Activated CD4-positive, alpha-beta memory T cell treated with anti-CD3 and anti-CD28 coated beads for 36 hours (primary cell): ENCODE results near the gene CLRN1. TPM values are rescaled to one million over a fixed set of nuclear protein-coding genes. Genes with fewer than 3 reads are reported as not detected.

Experiments used
- CTCF ChIA-PET: fragments of 350-600 bp; sonication (Branson Sonifier 250); formaldehyde crosslinking; loops from one replicate; lab custom pipeline; 2021; ENCODE audit warnings: antibody characterized with exemption, inconsistent platforms; lab: Charles Lee
- POLR2A ChIA-PET: fragments of 350-600 bp; sonication (Branson Sonifier 250); formaldehyde crosslinking; loops from one replicate; lab custom pipeline; 2021; ENCODE audit warnings: antibody characterized with exemption; lab: Charles Lee
- DNase-seq: peaks from one replicate; pipeline ENCODE4 v3.0.0-alpha.2; 2020
- H3K27ac Mint-ChIP-seq: one replicate; pipeline ENCODE4 v1.8.0; 2021; ENCODE audit warnings: mixed read lengths
- H3K27me3 Mint-ChIP-seq: one replicate; pipeline ENCODE4 v1.8.0; 2021; ENCODE audit warnings: mixed read lengths
- H3K36me3 Mint-ChIP-seq: one replicate; pipeline ENCODE4 v1.8.0; 2021; ENCODE audit warnings: mixed read lengths
- H3K4me1 Mint-ChIP-seq: one replicate; pipeline ENCODE4 v1.8.0; 2021; ENCODE audit warnings: low read depth, mixed read lengths
- H3K4me3 Mint-ChIP-seq: one replicate; pipeline ENCODE4 v1.8.0; 2021; ENCODE audit warnings: mild to moderate bottlenecking, mixed read lengths
- H3K9me3 Mint-ChIP-seq: one replicate; pipeline ENCODE4 v1.8.0; 2021; ENCODE audit warnings: mixed read lengths
- intact Hi-C: fragments of 100-400 bp; cut with micrococcal nuclease; formaldehyde crosslinking; loops from one replicate; pipeline ENCODE4 v1.15.1; 2023
- total RNA-seq, 2 experiments: library from RNA; stranded (reverse); gene quantifications; one replicate each; pipeline ENCODE4 v1.2.3, GENCODE V29; 2021

CLRN1 gene
- total RNA-seq, 2 experiments from 2014 or later, result not detected

DNA sequence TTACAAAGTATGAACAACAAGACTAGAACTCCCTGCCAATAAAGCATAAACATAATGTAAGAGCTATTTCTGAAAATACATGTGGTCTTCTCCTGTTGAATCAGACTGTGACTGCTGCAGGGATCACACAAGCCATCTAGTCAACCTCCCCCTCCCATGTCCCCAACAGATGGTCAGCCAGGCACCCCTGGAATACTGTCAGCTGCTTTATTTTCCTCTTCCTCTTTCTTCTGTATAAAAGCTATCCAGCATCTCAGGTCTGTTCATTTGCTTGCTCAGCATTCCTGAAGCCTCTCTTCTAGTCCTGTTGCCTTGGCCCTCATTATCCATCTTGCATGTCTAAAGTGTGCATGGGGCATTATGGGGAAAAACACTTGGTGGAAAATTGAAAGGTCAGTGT is 60.8 kb downstream of the CLRN1 start:
- H3K27ac Mint-ChIP-seq, result no peak overlapping the region
- ChIA-PET POLR2A (no interaction called here), CTCF (no interaction called here)
- no peak for DNase-seq
- H3K9me3 Mint-ChIP-seq, result no peaks in the 10 kb centered on the region
- no peaks in the 10 kb centered on the region for H3K4me1 Mint-ChIP-seq
- no peak overlapping the region for H3K4me3 Mint-ChIP-seq
- intact Hi-C loops, result no loop called here
- peaks cover 17% of the 10 kb centered on the region for H3K27me3 Mint-ChIP-seq
- H3K36me3 Mint-ChIP-seq, result no peaks in the 10 kb centered on the region

- H3K27me3 Mint-ChIP-seq, result peaks cover 14% of the 10 kb centered on the region
- DNase-seq, result no peak
- H3K4me1 Mint-ChIP-seq, result no peaks in the 10 kb centered on the region
- H3K27ac Mint-ChIP-seq, result no peak overlapping the region
- intact Hi-C loops, result no loop called here
- no peak overlapping the region for H3K4me3 Mint-ChIP-seq
- ChIA-PET POLR2A (no interaction called here), CTCF (no interaction called here)
- H3K9me3 Mint-ChIP-seq, result no peaks in the 10 kb centered on the region
- H3K36me3 Mint-ChIP-seq, result no peaks in the 10 kb centered on the region
Measured at GRCh38 chr3:150906461-150906860, 66.1 kb downstream of the CLRN1 start.

GRCh38 chr3:150905746-150906145 is 66.8 kb downstream of the CLRN1 start:
- ChIA-PET CTCF (no interaction called here), POLR2A (no interaction called here)
- no peak overlapping the region for H3K4me3 Mint-ChIP-seq
- H3K4me1 Mint-ChIP-seq, result no peaks in the 10 kb centered on the region
- peaks cover 12% of the 10 kb centered on the region for H3K27me3 Mint-ChIP-seq
- H3K9me3 Mint-ChIP-seq, result no peaks in the 10 kb centered on the region
- DNase-seq, result no peak
- no peak overlapping the region for H3K27ac Mint-ChIP-seq
- intact Hi-C loops, result no loop called here
- no peaks in the 10 kb centered on the region for H3K36me3 Mint-ChIP-seq

- Mint-ChIP-seq H3K27me3 (peaks cover 8% of the 10 kb centered on the region), H3K36me3 (no peaks in the 10 kb centered on the region), H3K4me3 (no peak within 1 kb of the TSS), H3K9me3 (no peaks in the 10 kb centered on the region), H3K27ac (no peak within 1 kb of the TSS), H3K4me1 (no peaks in the 10 kb centered on the region)
- no peak for DNase-seq
- intact Hi-C loops, result no loop called here
- CTCF ChIA-PET, result no interaction called here
- POLR2A ChIA-PET, result no interaction called here
Measured at GRCh38 chr3:150905339-150905738, 67.2 kb downstream of the CLRN1 start, which contains the start of gene MINDY4B. TSS of gene MINDY4B (minus strand) at chr3:150905439. CDS start at chr3:150905439, 0 bp downstream.

DNA sequence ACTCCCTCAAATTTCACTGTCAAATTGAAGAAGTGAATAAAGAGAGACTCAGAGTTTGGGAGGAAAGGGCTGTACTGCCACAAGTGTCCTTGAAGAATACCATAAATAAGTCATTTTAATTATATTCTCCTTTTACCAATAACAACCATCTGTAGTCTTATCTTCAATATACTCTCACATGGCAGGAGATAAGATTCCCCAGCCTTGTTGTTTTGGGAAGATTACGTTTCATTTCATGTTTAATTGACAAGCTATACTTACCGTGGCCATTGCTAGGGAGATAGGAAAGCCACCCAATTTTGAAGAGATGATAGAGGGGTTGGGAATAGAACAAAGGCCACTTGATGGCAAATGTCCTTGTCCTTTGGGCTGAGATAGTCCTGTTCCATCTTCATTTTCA is 69.5 kb downstream of the CLRN1 start:
- intact Hi-C loops, result no loop called here
- Mint-ChIP-seq H3K4me3 (no peak overlapping the region), H3K27me3 (peaks cover 5% of the 10 kb centered on the region), H3K27ac (no peak overlapping the region), H3K36me3 (no peaks in the 10 kb centered on the region), H3K9me3 (no peaks in the 10 kb centered on the region), H3K4me1 (no peaks in the 10 kb centered on the region)
- no peak for DNase-seq
- ChIA-PET POLR2A (no interaction called here), CTCF (no interaction called here)

- CTCF ChIA-PET, result no interaction called here
- no peak for DNase-seq
- Mint-ChIP-seq H3K27me3 (no peaks in the 10 kb centered on the region), H3K27ac (no peak overlapping the region), H3K36me3 (no peaks in the 10 kb centered on the region), H3K4me1 (no peaks in the 10 kb centered on the region), H3K9me3 (no peaks in the 10 kb centered on the region), H3K4me3 (no peak overlapping the region)
- POLR2A ChIA-PET, result no interaction called here
- intact Hi-C loops, result no loop called here
Measured at GRCh38 chr3:150901793-150902192, 70.7 kb downstream of the CLRN1 start.

- no peaks in the 10 kb centered on the region for H3K9me3 Mint-ChIP-seq
- no peak overlapping the region for H3K4me3 Mint-ChIP-seq
- CTCF ChIA-PET, result no interaction called here
- H3K36me3 Mint-ChIP-seq, result no peaks in the 10 kb centered on the region
- intact Hi-C loops, result no loop called here
- POLR2A ChIA-PET, result no interaction called here
- no peak overlapping the region for H3K27ac Mint-ChIP-seq
- H3K27me3 Mint-ChIP-seq, result peaks cover 1% of the 10 kb centered on the region
- H3K4me1 Mint-ChIP-seq, result no peaks in the 10 kb centered on the region
- DNase-seq, result no peak
Measured at GRCh38 chr3:150899141-150899540, 73.4 kb downstream of the CLRN1 start.

GRCh38 chr3:150898046-150898754 is 74.3 kb downstream of the CLRN1 start:
- no peak overlapping the region for H3K4me3 Mint-ChIP-seq
- H3K4me1 Mint-ChIP-seq, result no peaks in the 10 kb centered on the region
- CTCF ChIA-PET, result no interaction called here
- no peaks in the 10 kb centered on the region for H3K9me3 Mint-ChIP-seq
- H3K36me3 Mint-ChIP-seq, result no peaks in the 10 kb centered on the region
- DNase-seq, result no peak
- POLR2A ChIA-PET, result no interaction called here
- intact Hi-C loops, result no loop called here
- H3K27me3 Mint-ChIP-seq, result peaks cover 1% of the 10 kb centered on the region
- no peak overlapping the region for H3K27ac Mint-ChIP-seq

- ChIA-PET CTCF (no interaction called here), POLR2A (interaction anchor here (0.6 kb wide), 1 partner anchor 30 kb away, joined by 3 read pairs; no protein-coding TSS in a partner anchor)
- no peak for DNase-seq
- peaks cover 1% of the 10 kb centered on the region for H3K27me3 Mint-ChIP-seq
- no peak overlapping the region for H3K27ac Mint-ChIP-seq
- no peaks in the 10 kb centered on the region for H3K4me1 Mint-ChIP-seq
- H3K36me3 Mint-ChIP-seq, result no peaks in the 10 kb centered on the region
- no peak overlapping the region for H3K4me3 Mint-ChIP-seq
- intact Hi-C loops, result no loop called here
- H3K9me3 Mint-ChIP-seq, result no peaks in the 10 kb centered on the region
Measured at GRCh38 chr3:150897592-150897991, 74.9 kb downstream of the CLRN1 start.

GRCh38 chr3:150890831-150891230 is 81.7 kb downstream of the CLRN1 start:
- Mint-ChIP-seq H3K9me3 (no peaks in the 10 kb centered on the region), H3K36me3 (no peaks in the 10 kb centered on the region), H3K27ac (no peak overlapping the region), H3K27me3 (peaks cover 13% of the 10 kb centered on the region), H3K4me1 (no peaks in the 10 kb centered on the region), H3K4me3 (no peak overlapping the region)
- ChIA-PET CTCF (no interaction called here), POLR2A (no interaction called here)
- no peak for DNase-seq
- intact Hi-C loops, result no loop called here

DNA sequence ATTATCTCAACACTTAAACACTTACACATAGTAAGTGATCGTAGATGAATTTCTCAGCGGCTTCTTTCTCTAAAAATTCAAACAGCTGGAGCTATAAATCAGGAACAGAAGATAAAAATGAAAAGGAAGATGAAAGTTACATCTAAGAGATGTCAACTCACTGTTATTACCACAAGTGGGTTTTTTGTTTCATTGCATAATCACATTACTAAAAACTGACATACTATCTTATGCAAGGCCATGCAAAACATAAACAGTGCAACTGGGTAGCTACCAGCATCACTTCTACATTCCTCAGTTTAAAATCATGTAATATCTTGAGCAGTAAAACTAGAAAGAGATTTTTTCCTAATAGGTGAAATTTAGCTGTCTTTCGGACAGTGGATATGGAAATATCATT is 82.2 kb downstream of the CLRN1 start:
- no peak for DNase-seq
- ChIA-PET CTCF (no interaction called here), POLR2A (no interaction called here)
- Mint-ChIP-seq H3K4me3 (no peak overlapping the region), H3K36me3 (no peaks in the 10 kb centered on the region), H3K4me1 (no peaks in the 10 kb centered on the region), H3K27ac (no peak overlapping the region), H3K27me3 (peaks cover 16% of the 10 kb centered on the region), H3K9me3 (no peaks in the 10 kb centered on the region)
- intact Hi-C loops, result no loop called here

GRCh38 chr3:150889106-150889505 is 83.4 kb downstream of the CLRN1 start:
- intact Hi-C loops, result no loop called here
- peaks cover 16% of the 10 kb centered on the region for H3K27me3 Mint-ChIP-seq
- POLR2A ChIA-PET, result no interaction called here
- no peak for DNase-seq
- no peaks in the 10 kb centered on the region for H3K9me3 Mint-ChIP-seq
- H3K27ac Mint-ChIP-seq, result no peak overlapping the region
- CTCF ChIA-PET, result no interaction called here
- H3K36me3 Mint-ChIP-seq, result no peaks in the 10 kb centered on the region
- no peak overlapping the region for H3K4me3 Mint-ChIP-seq
- H3K4me1 Mint-ChIP-seq, result no peaks in the 10 kb centered on the region

- ChIA-PET CTCF (no interaction called here), POLR2A (no interaction called here)
- Mint-ChIP-seq H3K9me3 (no peaks in the 10 kb centered on the region), H3K27me3 (peaks cover 21% of the 10 kb centered on the region), H3K4me3 (no peak overlapping the region), H3K4me1 (no peaks in the 10 kb centered on the region), H3K36me3 (no peaks in the 10 kb centered on the region), H3K27ac (no peak overlapping the region)
- intact Hi-C loops, result no loop called here
- no peak for DNase-seq
Measured at GRCh38 chr3:150887031-150887430, 85.5 kb downstream of the CLRN1 start.
